Activated CD8-positive, alpha-beta memory T cell treated with anti-CD3 and anti-CD28 coated beads, Interleukin-2, amount 50 U/mL, for 1 hour (primary cell): Measurements from ENCODE around the gene CDKN1C.

Experiments
- DNase-seq: peaks from one replicate; pipeline ENCODE4 v3.0.0-alpha.2; 2020; ENCODE audit errors: extremely low read depth

The CDKN1C gene

DNA sequence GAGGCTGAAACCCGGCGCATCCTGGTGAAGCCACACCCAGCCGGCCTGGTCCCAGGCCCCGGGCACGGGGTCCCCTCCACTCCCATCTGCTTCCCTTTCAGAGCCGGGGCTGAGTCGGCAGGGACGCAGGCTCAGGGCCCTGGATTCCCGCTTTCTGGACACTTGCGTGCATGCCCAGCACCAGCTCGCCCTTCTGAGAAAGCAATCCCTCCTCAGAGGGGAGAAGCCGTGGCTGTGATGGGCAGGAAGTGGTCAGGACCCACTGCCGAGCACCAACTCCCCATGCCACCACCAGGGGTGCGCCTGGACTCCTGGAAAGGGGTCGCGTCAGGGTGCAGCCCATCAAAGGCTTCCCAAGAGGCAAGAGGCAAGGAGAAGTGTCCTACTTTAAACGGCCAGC is 15.1 kb downstream of the CDKN1C start:
- DNase-seq: no peak

DNA sequence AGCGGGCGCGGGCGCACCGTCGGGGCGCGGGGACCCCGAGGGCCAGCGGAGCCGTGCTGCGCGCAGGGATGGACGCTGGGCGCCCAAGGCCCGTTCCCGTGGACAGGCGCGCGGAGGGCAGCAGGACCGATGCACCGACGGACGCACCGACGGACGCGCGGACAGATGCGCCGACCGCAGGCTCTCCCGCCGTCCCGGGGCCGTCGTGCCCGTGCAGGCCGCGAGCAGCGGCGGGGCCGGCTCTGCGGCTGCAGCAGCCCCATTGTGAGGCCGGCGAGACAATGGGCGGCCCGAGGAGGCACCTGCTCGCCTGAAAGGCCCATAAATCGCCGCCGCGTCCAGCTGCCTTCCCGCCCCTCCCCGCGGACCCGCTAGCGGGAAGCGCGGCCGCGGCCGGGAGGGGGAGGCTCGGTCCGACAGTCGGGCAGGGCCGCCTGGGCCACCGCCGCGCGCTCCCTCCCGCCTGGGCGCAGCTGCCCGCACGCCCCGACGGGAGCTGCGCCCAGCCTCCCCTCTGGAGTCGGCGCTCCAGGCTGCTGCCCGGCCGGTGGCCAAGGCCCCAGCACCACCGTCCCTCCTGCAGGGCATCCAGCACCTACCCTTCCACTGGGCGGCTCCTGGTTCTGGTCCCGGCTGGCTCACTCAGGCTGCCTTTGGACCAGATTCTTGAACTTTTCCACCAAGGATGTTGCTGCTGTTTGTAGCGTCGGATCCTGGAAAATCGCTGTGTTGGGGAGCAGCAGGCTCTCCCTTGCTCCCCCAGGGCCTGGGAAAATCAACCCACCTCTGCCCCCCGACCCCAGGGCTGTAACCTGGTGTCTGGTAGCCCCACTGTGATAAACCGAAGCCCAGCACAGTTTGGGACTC is 15.8 kb downstream of the CDKN1C start:
- DNase-seq: no peak

DNA sequence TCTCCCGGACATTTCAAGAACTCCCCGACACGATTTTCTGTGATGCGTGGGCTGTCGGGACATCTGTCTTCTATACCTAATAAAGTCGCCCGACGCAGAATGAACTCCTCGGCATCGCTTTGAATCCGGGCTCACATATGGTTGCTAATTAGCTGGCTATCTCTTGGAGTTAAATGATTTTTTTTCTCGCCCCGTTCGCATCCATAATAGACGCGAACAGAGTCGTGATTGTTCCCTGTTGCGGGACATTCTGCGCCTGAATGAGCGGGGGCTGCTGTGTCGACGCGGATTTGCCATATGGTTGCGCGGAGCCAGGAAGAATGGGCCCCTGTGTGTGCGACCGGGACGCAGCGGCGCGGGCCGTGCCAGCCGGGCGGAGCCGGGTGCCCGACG is 16.4 kb downstream of the CDKN1C start:
- no peak for DNase-seq

DNA sequence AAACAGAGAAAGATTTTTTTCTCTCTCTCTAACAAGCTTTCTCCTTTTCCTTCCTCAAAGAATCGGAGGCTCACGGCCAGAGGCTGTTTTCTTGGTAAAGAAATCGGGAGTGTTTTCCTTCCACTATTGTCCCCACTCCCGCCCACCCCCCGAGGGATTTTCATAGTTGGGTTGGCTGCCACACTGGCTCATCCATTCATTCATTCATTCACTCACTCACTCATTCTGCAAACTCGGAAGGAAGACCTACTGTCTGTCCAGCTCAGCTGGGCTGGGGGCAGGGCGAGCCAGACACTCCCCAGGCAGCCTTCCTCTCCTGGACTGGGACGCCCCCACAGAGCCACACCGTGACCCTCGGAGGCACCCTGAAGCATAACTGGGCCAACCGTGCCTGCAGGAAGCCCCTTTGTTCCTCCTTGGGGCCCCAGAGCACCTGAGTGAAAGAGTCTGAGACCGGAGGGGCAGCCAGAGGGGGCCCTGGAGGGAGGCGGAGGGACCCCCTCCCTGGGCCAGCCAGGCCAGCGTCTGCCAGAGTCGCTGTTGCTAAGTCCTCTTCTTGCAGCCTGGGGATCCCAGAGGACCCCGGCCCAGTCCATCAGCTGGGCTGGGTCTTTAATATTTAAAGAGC is 17.0 kb downstream of the CDKN1C start:
- no peak for DNase-seq

GRCh38 chr11:2867722-2868505 is 17.7 kb downstream of the CDKN1C start:
- no peak for DNase-seq

GRCh38 chr11:2867142-2867541 is 18.4 kb downstream of the CDKN1C start:
- DNase-seq: no peak

DNA sequence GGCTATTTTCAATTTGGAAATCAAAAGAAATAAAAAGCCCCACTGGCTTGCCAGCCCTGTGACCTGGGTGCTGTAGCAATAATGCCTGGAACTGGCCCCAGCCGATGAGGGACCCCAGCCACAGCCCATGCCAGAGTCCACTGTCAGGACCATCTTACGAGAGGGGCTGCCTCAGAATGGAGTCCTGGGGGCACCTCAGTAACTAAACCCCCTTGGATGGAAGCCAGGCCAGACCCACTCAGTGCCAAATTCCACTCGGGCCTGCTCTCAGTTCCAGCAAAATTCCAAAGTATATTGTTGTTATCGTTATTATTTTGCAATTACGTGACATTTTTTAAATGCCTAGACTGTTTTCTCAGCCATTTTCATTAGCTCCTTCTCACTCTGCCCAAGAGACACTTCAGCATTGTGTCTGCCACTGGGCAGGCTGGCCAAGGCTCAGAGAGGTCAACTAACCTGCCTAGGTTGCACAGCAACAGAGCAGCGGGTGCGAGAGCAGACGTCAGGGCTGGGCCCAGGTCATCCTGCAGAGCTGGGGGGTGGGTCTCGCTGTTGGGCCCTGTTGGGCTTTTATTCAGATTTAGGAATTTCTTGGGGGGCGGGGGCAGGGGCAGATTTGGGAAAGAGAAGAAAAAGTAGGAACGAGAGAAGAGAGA is 19.5 kb downstream of the CDKN1C start:
- DNase-seq: no peak

GRCh38 chr11:2864901-2865300 is 20.7 kb downstream of the CDKN1C start:
- DNase-seq: no peak

- DNase-seq: no peak
Measured at GRCh38 chr11:2863276-2863618, 22.3 kb downstream of the CDKN1C start.

- no peak for DNase-seq
Measured at GRCh38 chr11:2862395-2863275, 22.9 kb downstream of the CDKN1C start.

GRCh38 chr11:2860636-2861035 is 24.9 kb downstream of the CDKN1C start:
- no peak for DNase-seq

- no peak for DNase-seq
Measured at GRCh38 chr11:2859699-2860037, 25.9 kb downstream of the CDKN1C start.

DNA sequence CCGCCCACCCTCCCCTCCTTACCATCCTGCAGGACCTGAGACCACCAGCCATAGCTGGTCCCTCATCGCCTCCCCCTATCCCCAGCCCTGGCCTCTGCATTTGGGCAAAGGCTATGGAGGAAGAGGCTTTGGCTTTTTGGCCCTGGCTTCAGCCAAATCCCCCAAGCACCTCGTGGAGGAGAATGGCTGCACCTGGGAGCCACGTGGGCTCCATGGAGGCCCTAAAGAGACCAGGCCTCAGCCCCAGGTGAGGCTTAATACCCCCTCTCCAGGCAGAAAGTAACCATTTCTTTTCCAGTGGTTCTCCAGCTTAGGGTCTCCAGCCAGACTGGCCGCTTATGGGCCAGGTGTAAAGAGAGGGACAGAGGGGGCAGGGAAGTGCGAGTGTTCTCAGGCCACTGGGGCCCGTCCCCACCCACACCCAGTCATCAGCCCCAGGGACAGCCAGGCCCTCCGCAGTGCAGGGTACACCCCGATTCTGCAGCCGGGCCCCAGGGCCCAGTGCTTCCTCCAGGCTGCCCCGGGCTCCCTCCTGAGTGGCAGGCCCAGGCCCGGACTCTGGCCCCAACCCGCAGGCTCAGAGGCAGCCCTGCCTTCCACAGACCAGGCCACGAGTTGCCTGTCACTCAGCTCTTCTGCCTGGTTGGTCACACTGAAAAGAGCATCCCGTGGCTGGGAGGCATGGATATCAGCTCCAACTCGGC is 26.4 kb downstream of the CDKN1C start:
- no peak for DNase-seq

GRCh38 chr11:2857918-2858317 is 27.7 kb downstream of the CDKN1C start:
- no peak for DNase-seq

GRCh38 chr11:2857276-2857675 is 28.3 kb downstream of the CDKN1C start:
- DNase-seq: no peak

DNA sequence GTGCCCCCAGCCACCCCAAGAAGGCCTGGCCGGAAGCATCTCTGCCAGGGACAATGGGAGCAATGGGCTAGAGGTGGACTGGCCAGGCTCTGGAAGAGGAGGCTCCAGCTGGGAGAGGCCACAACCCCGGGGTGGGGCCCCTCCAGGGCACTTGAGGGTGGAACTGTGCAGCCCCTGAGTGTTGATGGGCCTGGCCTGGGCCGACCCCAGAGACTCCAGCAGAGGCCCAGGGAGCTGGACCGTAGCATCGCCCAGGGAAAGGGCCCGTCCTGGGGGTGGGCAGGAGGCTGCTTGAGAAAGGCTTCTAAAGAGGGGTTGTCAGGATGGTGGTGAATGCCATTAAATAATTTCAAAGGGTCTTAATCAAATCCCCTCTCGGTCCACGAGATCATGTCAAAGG is 30.4 kb downstream of the CDKN1C start:
- DNase-seq: no peak

GRCh38 chr11:2853997-2854560 is 31.5 kb downstream of the CDKN1C start:
- DNase-seq: no peak

- no peak for DNase-seq
Measured at GRCh38 chr11:2853401-2853800, 32.2 kb downstream of the CDKN1C start.

GRCh38 chr11:2849994-2850770 is 35.4 kb downstream of the CDKN1C start:
- DNase-seq: no peak

DNA sequence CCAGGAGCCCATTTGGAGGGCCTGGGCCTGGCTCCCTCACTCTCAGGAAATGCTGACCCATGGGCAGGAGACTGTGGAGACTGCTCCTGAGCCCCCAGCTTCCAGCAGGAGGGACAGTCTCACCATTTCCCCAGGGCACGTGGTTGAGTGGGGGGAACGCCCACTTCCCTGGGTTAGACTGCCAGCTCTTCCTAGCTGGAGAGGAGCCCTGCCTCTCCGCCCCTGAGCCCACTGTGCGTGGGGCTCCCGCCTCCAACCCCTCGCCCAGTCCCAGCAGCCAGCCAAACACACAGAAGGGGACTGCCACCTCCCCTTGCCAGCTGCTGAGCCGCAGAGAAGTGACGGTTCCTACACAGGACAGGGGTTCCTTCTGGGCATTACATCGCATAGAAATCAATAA is 37.1 kb downstream of the CDKN1C start:
- no peak for DNase-seq
